Measurements from ENCODE around the gene CMTM1. TPM values are rescaled to one million over a fixed set of nuclear protein-coding genes. Genes with fewer than 3 reads are reported as not detected.
A peak's percentile ranks its signal among the peaks of the same experiment; 100 is the strongest.

CMTM1 gene
- total and polyA plus RNA-seq, 2 experiments from 2014 or later, result 1.4 to 1.9 TPM

DNA sequence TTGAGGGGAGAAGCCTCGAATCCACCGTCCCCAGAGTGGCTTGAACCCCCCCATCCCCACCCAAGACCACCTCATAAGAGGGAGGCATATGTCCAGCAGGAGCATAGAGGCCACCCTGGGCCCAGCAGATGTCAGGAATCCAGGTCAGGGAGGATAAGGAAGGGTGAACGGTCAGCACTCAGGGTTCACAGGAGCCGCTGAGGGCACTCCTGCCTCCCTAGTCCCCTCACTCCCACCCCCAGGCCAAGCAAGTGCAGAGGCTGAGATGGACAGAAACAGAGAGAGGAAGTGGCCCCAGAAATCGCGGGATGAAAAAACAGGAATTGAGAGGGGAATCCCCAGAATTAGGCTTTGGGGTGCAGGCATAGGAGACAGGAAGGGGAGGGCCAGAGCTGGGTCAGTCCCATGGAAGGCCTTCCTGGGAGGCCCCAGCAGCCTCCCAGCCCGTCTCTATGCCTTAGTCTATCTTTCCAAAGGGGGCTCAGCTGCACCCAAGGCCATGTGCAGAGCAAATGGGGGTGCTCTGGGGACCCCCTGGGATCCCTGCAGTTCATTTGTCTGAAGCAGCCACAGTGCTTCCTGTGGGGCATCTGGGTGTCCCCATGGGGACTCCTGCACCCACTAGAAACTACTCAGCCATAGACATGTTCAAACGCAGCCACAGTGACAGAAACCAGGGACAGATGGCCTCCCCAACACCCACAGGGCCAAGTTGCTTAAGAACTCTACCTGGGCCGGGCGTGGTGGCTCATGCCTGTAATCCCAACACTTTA, 39.9 kb downstream of the CMTM1 start (continued):
- TF ChIP-seq, protein P1, sequence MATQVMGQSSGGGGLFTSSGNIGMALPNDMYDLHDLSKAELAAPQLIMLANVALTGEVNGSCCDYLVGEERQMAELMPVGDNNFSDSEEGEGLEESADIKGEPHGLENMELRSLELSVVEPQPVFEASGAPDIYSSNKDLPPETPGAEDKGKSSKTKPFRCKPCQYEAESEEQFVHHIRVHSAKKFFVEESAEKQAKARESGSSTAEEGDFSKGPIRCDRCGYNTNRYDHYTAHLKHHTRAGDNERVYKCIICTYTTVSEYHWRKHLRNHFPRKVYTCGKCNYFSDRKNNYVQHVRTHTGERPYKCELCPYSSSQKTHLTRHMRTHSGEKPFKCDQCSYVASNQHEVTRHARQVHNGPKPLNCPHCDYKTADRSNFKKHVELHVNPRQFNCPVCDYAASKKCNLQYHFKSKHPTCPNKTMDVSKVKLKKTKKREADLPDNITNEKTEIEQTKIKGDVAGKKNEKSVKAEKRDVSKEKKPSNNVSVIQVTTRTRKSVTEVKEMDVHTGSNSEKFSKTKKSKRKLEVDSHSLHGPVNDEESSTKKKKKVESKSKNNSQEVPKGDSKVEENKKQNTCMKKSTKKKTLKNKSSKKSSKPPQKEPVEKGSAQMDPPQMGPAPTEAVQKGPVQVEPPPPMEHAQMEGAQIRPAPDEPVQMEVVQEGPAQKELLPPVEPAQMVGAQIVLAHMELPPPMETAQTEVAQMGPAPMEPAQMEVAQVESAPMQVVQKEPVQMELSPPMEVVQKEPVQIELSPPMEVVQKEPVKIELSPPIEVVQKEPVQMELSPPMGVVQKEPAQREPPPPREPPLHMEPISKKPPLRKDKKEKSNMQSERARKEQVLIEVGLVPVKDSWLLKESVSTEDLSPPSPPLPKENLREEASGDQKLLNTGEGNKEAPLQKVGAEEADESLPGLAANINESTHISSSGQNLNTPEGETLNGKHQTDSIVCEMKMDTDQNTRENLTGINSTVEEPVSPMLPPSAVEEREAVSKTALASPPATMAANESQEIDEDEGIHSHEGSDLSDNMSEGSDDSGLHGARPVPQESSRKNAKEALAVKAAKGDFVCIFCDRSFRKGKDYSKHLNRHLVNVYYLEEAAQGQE (IDR thresholded peaks at IDR 0.05; ENCODE audit: unreplicated experiment), result no peak
- TF ChIP-seq, protein P2, sequence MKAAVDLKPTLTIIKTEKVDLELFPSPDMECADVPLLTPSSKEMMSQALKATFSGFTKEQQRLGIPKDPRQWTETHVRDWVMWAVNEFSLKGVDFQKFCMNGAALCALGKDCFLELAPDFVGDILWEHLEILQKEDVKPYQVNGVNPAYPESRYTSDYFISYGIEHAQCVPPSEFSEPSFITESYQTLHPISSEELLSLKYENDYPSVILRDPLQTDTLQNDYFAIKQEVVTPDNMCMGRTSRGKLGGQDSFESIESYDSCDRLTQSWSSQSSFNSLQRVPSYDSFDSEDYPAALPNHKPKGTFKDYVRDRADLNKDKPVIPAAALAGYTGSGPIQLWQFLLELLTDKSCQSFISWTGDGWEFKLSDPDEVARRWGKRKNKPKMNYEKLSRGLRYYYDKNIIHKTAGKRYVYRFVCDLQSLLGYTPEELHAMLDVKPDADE (IDR thresholded peaks at IDR 0.05), result no peak
- TF ChIP-seq ZNF331 (CRISPR knock-in tag; IDR thresholded peaks at IDR 0.05; ENCODE audit: low read depth) (no peak), POLR2AphosphoS5 (IDR thresholded peaks at IDR 0.05; ENCODE audit: low read depth) (no peak), NANOG (IDR thresholded peaks at IDR 0.05; ENCODE audit: borderline replicate concordance) (no peak), ZNF114 (CRISPR knock-in tag; IDR thresholded peaks at IDR 0.05) (no peak)

DNA sequence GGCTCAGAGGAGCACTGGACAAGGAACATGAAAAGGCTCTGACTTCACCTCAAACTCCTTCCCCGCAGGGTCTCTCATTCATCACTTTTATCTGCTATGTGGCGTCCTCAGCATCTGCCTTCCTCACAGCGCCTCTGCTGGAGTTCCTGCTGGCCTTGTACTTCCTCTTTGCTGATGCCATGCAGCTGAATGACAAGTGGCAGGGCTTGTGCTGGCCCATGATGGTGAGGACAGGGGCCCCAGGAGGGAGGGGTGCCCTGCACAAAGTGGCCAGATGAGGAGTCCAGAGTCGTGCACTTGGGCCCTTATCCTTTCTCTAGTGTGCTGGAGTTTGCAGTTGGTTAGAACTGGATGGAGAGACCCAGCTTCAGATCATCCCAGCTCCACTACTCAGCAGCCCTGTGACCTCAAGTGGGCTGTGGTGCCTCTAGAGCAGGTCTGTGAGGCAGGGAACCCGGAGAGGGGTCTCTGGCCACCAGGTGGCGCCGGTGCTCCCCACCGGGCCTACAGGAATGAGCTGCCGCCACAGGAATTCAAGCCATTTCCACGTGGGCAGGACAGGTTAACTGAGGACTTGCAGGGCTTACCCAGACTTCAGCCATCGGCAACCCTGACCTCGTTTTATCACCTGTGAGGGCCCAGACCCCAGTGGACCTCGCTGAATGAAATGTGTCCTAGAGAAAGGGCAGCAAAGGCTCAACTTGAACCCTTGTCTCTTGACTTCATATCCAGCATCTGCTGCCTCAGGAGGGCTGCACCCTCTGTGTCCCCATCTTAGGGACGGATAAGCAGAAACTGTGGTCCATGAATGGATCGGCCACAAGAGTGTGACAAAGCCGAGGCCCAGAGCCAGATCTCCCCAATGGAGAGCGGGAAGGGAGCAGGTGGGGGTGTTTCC, 42.3 kb downstream of the CMTM1 start:
- Histone ChIP-seq H3K4me3 (no peak overlapping the region), H3K4me1 (ENCODE audit: insufficient read depth) (peaks cover 13% of the 10 kb centered on the region), H3K9me2 (ENCODE audit: insufficient read depth) (no peaks in the 10 kb centered on the region), H3K79me2 (replicated peaks; ENCODE audit: insufficient read depth) (0 out of 2 replicates have a peak, but pooled peaks cover 4% of the 10 kb centered on the region), H3K27me3 (ENCODE audit: insufficient read depth) (no peaks in the 10 kb centered on the region), H3F3A (replicated peaks; ENCODE audit: low read depth) (no peaks in the 10 kb centered on the region; the same call in 1 of the 2 replicates), H3K4me2 (0 out of 2 replicates have a peak overlapping the region, but pooled peaks have one; percentile 62), H3K27ac (ENCODE audit: low read depth) (peak overlapping the region; percentile 66; the same call in 1 of the 2 replicates), H3K36me3 (ENCODE audit: insufficient read depth) (0 out of 2 replicates have a peak, but pooled peaks cover 5% of the 10 kb centered on the region), H2AFZ (no peak overlapping the region), H4K20me1 (replicated peaks; ENCODE audit: insufficient read depth) (peaks cover 12% of the 10 kb centered on the region)
- Mint-ChIP-seq H3K36me3 (ENCODE audit: low read depth) (peaks cover 40% of the 10 kb centered on the region), H3K27me3 (ENCODE audit: insufficient read depth, low read depth, poor library complexity) (peaks cover 13% of the 10 kb centered on the region), H3K27ac (peak overlapping the region; percentile 89), H3K4me3 (no peak overlapping the region), H3K9me3 (no peaks in the 10 kb centered on the region; the same call in 1 of the 3 replicates), H3K4me1 (peaks cover 31% of the 10 kb centered on the region)
- TF ChIP-seq, protein P3, sequence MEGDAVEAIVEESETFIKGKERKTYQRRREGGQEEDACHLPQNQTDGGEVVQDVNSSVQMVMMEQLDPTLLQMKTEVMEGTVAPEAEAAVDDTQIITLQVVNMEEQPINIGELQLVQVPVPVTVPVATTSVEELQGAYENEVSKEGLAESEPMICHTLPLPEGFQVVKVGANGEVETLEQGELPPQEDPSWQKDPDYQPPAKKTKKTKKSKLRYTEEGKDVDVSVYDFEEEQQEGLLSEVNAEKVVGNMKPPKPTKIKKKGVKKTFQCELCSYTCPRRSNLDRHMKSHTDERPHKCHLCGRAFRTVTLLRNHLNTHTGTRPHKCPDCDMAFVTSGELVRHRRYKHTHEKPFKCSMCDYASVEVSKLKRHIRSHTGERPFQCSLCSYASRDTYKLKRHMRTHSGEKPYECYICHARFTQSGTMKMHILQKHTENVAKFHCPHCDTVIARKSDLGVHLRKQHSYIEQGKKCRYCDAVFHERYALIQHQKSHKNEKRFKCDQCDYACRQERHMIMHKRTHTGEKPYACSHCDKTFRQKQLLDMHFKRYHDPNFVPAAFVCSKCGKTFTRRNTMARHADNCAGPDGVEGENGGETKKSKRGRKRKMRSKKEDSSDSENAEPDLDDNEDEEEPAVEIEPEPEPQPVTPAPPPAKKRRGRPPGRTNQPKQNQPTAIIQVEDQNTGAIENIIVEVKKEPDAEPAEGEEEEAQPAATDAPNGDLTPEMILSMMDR (conservative IDR thresholded peaks at IDR 0.05; ENCODE audit: low read depth in 2 of 2), result peak; percentile 87 to 92
- TF ChIP-seq, protein P2 (IDR thresholded peaks at IDR 0.05), result no peak
- no peak for TF ChIP-seq NANOG (IDR thresholded peaks at IDR 0.05; ENCODE audit: borderline replicate concordance)
- DNase-seq (ENCODE audit: low spot score), result peak; percentile 90
- peak; percentile 60 for ATAC-seq
